Ovary (tissue), 9 donors: ENCODE results near the gene THADA. TPM values are rescaled to one million over a fixed set of nuclear protein-coding genes. Genes with fewer than 3 reads are reported as not detected.
A peak's percentile ranks its signal among the peaks of the same experiment; 100 is the strongest.

Experiments used
- DNase-seq, 5 donors: peaks; one replicate each; pipeline ENCODE4 v3.0.0-alpha.2; 2019 to 2020
- H3K27ac ChIP-seq, 2 donors: fragments of 200-600 bp; one replicate each; pipeline versions ENCODE4 v1.5.1 to v1.8.0; 2019 to 2022
- H3K27me3 ChIP-seq: fragments of 200-600 bp; one replicate; pipeline ENCODE4 v1.8.0; 2022
- H3K36me3 ChIP-seq: fragments of 200-600 bp; sonication (generic); one replicate; pipeline ENCODE4 v1.5.1; 2019
- H3K4me1 ChIP-seq: one replicate; pipeline ENCODE4 v1.8.1; 2013; ENCODE audit warnings: mild to moderate bottlenecking, moderate library complexity; ENCODE audit not compliant: insufficient read depth
- H3K4me3 ChIP-seq: fragments of 200-600 bp; sonication (generic); one replicate; pipeline ENCODE4 v1.5.1; 2017
- H3K9me3 ChIP-seq, 2 donors: fragments of 200-600 bp in 1 of 2; sonication (generic) in 1 of 2; one replicate each; pipeline versions ENCODE4 v1.5.1 to v1.8.1; 2013 to 2019; ENCODE audit warnings: mild to moderate bottlenecking in 1 of 2, moderate library complexity in 1 of 2
- EP300 ChIP-seq: sonication (generic); formaldehyde crosslinking; IDR thresholded peaks from one replicate; pipeline ENCODE4 v1.6.1; 2017; ENCODE audit warnings: antibody characterized with exemption
- POLR2A ChIP-seq: fragments of 450-650 bp; IDR thresholded peaks from one replicate; pipeline ENCODE4 v1.6.1; 2017; ENCODE audit warnings: antibody characterized with exemption, mild to moderate bottlenecking, moderate library complexity
- WGBS, 3 donors: extraction: QIAGEN DNeasy Blood & Tissue Kit in 1 of 3; methylation state at CpG; one replicate each; pipeline versions ENCODE4 v1.1.5 to v1.1.7; 2013 to 2017; 5-methylcytosine and 5-hydroxymethylcytosine counted together
- intact Hi-C, 4 donors: fragments of 100-400 bp; cut with DNase I; formaldehyde crosslinking; loops; one replicate each; pipeline versions ENCODE4 v1.11.0 to v1.15.1; 2022 to 2023
- polyA plus RNA-seq, 2 donors: library from polyadenylated mRNA; stranded (reverse); fragments of 200-250 nt in 1 of 2; fragments of 350-450 nt in 1 of 2; fragmentation: Illumina TruSeq in 1 of 2; extraction: RNeasy Lipid Tissue Mini Kit (QIAGEN cat#74804) in 1 of 2; gene quantifications; one replicate each; pipeline ENCODE4 v1.2.3, GENCODE V29; 2013 to 2014
- total RNA-seq, 7 donors: library from RNA; depleted of rRNA in 2 of 7; stranded (reverse); fragments of >200 nt in 2 of 7; fragmentation: NEBNext Ultra II Directional in 3 of 7; extraction: Animal tissue kit (Norgen Biotek cat#: 25700) in 3 of 7; gene quantifications; one replicate each; pipeline versions ENCODE4 v1.1.0 to v1.2.4, GENCODE V29; 2016 to 2023
- TF ChIP-seq, protein P1 (sequence below), 3 donors: fragments of 450-650 bp in 2 of 3; fragments of 200-600 bp in 1 of 3; IDR thresholded peaks; one replicate each; pipeline versions ENCODE4 v1.5.1 to v1.8.0; 2016 to 2022; ENCODE audit warnings: antibody characterized with exemption in 3 of 3, mild to moderate bottlenecking in 1 of 3
- donor health status: DM: no; HTN: no; CAD: no; lungs with moderate emphysema.
- donor health status: DM: no; HTN: no; CAD: no.
- donor health status: Bipolar disorder and iron deficiency.
- donor health status: DM: yes; HTN: yes; CAD: no.
- donor health status: DM: no; HTN: no; CAD: no.
- donor health status: DM: yes; HTN: yes; CAD: no.

The THADA gene
- total and polyA plus RNA-seq, 9 donors = 14.0 to 46.8 (median 28.6) TPM

DNA sequence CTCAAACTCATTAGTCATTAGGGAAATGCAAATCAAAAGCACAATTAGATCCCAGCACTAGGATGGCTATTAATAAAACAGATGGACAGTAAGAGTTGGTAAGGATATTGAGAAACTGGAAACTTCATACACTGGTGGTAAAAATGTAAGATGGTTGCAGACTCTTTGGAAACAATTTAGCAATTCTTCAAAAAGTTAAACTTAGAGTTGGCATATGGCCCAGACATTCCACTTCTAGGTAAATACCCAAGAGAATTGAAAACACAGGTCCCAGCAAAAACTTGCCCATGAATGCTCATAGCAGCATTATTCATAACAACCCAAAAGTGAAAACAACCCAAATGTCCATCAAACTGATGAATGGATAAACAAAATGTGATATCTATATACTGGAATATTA lies 284.6 kb downstream of the THADA start:
- Histone ChIP-seq H3K36me3 (no peaks in the 10 kb centered on the region), H3K4me1 (peaks cover 13% of the 10 kb centered on the region), H3K27ac (peak overlapping the region; percentile 16 to 71), H3K27me3 (no peaks in the 10 kb centered on the region), H3K4me3 (no peak overlapping the region), H3K9me3 (no peaks in the 10 kb centered on the region)
- intact Hi-C loops = no loop called here
- TF ChIP-seq, protein P1, sequence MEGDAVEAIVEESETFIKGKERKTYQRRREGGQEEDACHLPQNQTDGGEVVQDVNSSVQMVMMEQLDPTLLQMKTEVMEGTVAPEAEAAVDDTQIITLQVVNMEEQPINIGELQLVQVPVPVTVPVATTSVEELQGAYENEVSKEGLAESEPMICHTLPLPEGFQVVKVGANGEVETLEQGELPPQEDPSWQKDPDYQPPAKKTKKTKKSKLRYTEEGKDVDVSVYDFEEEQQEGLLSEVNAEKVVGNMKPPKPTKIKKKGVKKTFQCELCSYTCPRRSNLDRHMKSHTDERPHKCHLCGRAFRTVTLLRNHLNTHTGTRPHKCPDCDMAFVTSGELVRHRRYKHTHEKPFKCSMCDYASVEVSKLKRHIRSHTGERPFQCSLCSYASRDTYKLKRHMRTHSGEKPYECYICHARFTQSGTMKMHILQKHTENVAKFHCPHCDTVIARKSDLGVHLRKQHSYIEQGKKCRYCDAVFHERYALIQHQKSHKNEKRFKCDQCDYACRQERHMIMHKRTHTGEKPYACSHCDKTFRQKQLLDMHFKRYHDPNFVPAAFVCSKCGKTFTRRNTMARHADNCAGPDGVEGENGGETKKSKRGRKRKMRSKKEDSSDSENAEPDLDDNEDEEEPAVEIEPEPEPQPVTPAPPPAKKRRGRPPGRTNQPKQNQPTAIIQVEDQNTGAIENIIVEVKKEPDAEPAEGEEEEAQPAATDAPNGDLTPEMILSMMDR (IDR thresholded peaks at IDR 0.05) = no peak
- TF ChIP-seq POLR2A (no peak), EP300 (no peak)
- no peak for DNase-seq

DNA sequence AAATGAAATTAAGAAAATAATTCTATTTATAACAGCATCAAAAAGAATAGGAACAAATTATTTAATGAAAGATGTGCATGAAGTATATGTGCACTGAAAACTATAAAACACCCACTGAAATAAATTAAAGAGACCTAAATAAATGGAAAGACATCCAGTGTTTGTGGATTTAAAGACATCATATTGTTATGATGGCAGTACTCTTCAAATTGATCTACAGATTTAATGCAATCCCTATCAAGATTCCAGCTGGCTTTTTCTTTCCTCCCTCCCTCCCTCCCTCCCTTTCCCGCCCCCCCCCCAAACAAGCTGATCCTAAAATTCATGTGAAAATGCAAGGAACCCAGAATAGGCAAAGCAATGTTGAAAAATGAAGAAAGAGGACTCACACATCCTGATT lies 285.9 kb downstream of the THADA start:
- WGBS, 3 donors = 0 to 81% (median 67%) methylated on average over 1 of the region's 1 CpG
- no peaks in the 10 kb centered on the region for H3K9me3 ChIP-seq
- H3K4me3 ChIP-seq = no peak overlapping the region
- no peaks in the 10 kb centered on the region for H3K36me3 ChIP-seq
- H3K27ac ChIP-seq = no peak overlapping the region
- DNase-seq = no peak
- no peaks in the 10 kb centered on the region for H3K27me3 ChIP-seq
- H3K4me1 ChIP-seq = peaks cover 19% of the 10 kb centered on the region
- TF ChIP-seq POLR2A (no peak), EP300 (no peak)
- TF ChIP-seq, protein P1 (IDR thresholded peaks at IDR 0.05) = no peak
- intact Hi-C loops = loop anchor here in 1 of 4 donors (10.0 kb wide), 1 partner anchor 85 kb away; the partner anchor contains the start of gene ZFP36L2

DNA sequence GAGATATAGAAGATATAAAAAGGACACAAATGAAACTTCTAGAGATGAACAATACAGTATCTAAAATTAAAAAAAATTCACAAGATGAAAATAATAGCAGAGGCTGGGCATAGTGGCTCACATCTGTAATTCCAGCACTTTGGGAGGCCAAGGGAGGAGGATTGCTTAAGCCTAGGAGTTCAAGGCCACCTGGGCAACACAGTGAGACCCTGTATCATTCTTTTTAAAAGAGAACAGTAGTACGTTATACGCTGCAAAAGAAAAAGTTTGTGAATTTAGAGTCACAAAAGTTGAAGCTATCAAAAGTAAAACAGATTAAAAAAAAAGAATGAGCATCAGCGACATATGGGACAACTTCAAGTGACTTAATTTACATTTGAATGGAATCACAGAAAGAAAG lies 287.9 kb downstream of the THADA start:
- 95 to 99% (median 96%) methylated on average over 3 of the region's 3 CpGs for WGBS, 3 donors
- Histone ChIP-seq H3K27ac (no peak overlapping the region), H3K27me3 (no peaks in the 10 kb centered on the region), H3K4me3 (no peak overlapping the region), H3K4me1 (peaks cover 19% of the 10 kb centered on the region), H3K36me3 (no peaks in the 10 kb centered on the region), H3K9me3 (no peaks in the 10 kb centered on the region)
- TF ChIP-seq EP300 (no peak), POLR2A (no peak)
- TF ChIP-seq, protein P1 (IDR thresholded peaks at IDR 0.05) = no peak
- intact Hi-C loops = loop anchor here in 1 of 4 donors (10.0 kb wide), 1 partner anchor 83 kb away; the partner anchor contains the start of gene ZFP36L2
- no peak for DNase-seq

DNA sequence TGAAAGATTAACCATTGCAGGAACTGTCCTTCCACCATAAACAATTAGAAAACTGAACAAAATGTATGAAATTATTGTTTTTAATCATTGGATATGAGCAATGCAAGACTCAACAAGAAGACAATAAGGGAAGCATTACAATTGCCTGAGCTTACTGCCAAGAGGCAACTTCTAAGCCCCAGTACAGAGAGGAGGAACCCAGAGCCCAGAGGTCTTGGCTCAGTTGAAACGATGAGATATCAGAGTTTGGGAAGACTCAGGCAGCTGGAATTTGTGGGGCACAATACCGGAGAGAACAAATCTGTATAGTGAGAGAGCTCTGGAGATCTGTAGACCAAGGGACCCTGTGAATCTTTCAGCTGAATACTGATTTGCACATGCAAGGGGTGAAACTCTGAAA lies 288.8 kb downstream of the THADA start:
- Histone ChIP-seq H3K27ac (no peak overlapping the region), H3K36me3 (no peaks in the 10 kb centered on the region), H3K4me1 (peaks cover 17% of the 10 kb centered on the region), H3K4me3 (no peak overlapping the region), H3K27me3 (no peaks in the 10 kb centered on the region), H3K9me3 (no peaks in the 10 kb centered on the region)
- DNase-seq = no peak
- intact Hi-C loops = loop anchor here in 1 of 4 donors (10.0 kb wide), 1 partner anchor 82 kb away; the partner anchor contains the start of gene ZFP36L2
- TF ChIP-seq EP300 = no peak
- no peak for TF ChIP-seq POLR2A
- TF ChIP-seq, protein P1 (IDR thresholded peaks at IDR 0.05) = no peak
- WGBS, 3 donors = 18 to 51% (median 47%) methylated on average over 2 of the region's 2 CpGs
